MM.1S (cell line): ENCODE measurements around the gene DGKI.

Experiments
- DNase-seq: peaks from one replicate; pipeline ENCODE4 v3.0.0-alpha.2; 2015
- H2AFZ ChIP-seq: fragments of 300-600 bp; sonication (generic); 2 replicates; pipeline ENCODE4 v1.6.0; 2016; ENCODE audit warnings: antibody characterized with exemption, low read length
- H3F3A ChIP-seq: fragments of 300-600 bp; sonication (generic); 2 replicates; pipeline ENCODE4 v1.6.1; 2016; ENCODE audit warnings: mild to moderate bottlenecking, antibody characterized with exemption, low read length, moderate library complexity, mixed read lengths; ENCODE audit not compliant: insufficient read depth
- H3K27ac ChIP-seq: fragments of 300-600 bp; sonication (generic); 2 replicates; pipeline ENCODE4 v1.5.1; 2016; ENCODE audit warnings: mild to moderate bottlenecking, low read length
- H3K27me3 ChIP-seq: fragments of 300-600 bp; sonication (generic); replicated peaks from 2 replicates; pipeline ENCODE4 v1.6.0; 2016; ENCODE audit warnings: low read length; ENCODE audit not compliant: insufficient read depth
- H3K36me3 ChIP-seq: fragments of 300-600 bp; sonication (generic); replicated peaks from 2 replicates; pipeline ENCODE4 v1.6.1; 2016; ENCODE audit warnings: mild to moderate bottlenecking, low read length, mixed read lengths; ENCODE audit not compliant: insufficient read depth
- H3K4me1 ChIP-seq: fragments of 300-600 bp; sonication (generic); 2 replicates; pipeline ENCODE4 v1.6.1; 2016; ENCODE audit warnings: low read length, mixed read lengths
- H3K4me2 ChIP-seq: fragments of 300-600 bp; sonication (generic); 2 replicates; pipeline ENCODE4 v1.6.0; 2016; ENCODE audit warnings: low read depth, low read length
- H3K4me3 ChIP-seq: fragments of 300-600 bp; sonication (generic); 2 replicates; pipeline ENCODE4 v1.5.1; 2016; ENCODE audit warnings: low read length, mixed read lengths
- H3K79me2 ChIP-seq: fragments of 300-600 bp; sonication (generic); 2 replicates; pipeline ENCODE4 v1.6.1; 2016; ENCODE audit warnings: mixed run types, low read length, mixed read lengths
- H3K9ac ChIP-seq: fragments of 300-600 bp; sonication (generic); 2 replicates; pipeline ENCODE4 v1.6.1; 2016; ENCODE audit warnings: low read length, mixed read lengths
- H3K9me2 ChIP-seq: fragments of 300-600 bp; sonication (generic); replicated peaks from 2 replicates; pipeline ENCODE4 v1.6.1; 2016; ENCODE audit warnings: mild to moderate bottlenecking, low read length, mixed read lengths; ENCODE audit not compliant: insufficient read depth
- H3K9me3 ChIP-seq: fragments of 300-600 bp; sonication (generic); replicated peaks from 2 replicates; pipeline ENCODE4 v1.6.1; 2016; ENCODE audit warnings: mild to moderate bottlenecking, low read length, mixed read lengths; ENCODE audit not compliant: insufficient read depth
- H4K20me1 ChIP-seq: fragments of 300-600 bp; sonication (generic); 2 replicates; pipeline ENCODE4 v1.6.1; 2016; ENCODE audit warnings: mild to moderate bottlenecking, low read length, moderate library complexity, mixed read lengths; ENCODE audit not compliant: insufficient read depth
- EZH2 ChIP-seq: fragments of 300-600 bp; sonication (generic); optimal IDR thresholded peaks from 2 replicates; pipeline ENCODE3; 2017; ENCODE audit warnings: low read depth, mild to moderate bottlenecking, antibody characterized with exemption, low read length, mixed read lengths
- EZH2phosphoT487 ChIP-seq: fragments of 300-600 bp; sonication (generic); IDR thresholded peaks from 2 replicates; pipeline ENCODE4 v1.6.1; 2018; ENCODE audit warnings: antibody characterized with exemption, low read length
- TF ChIP-seq, protein P1 (sequence below): fragments of 300-600 bp; sonication (generic); IDR thresholded peaks from 2 replicates; pipeline ENCODE4 v1.5.1; 2016; ENCODE audit warnings: antibody characterized with exemption, low read length, mixed read lengths

The DGKI gene

GRCh38 chr7:137669706-137670105, 177.1 kb downstream of the DGKI start:
- Histone ChIP-seq H3F3A (no peaks in the 10 kb centered on the region), H3K27ac (no peak overlapping the region)

DNA sequence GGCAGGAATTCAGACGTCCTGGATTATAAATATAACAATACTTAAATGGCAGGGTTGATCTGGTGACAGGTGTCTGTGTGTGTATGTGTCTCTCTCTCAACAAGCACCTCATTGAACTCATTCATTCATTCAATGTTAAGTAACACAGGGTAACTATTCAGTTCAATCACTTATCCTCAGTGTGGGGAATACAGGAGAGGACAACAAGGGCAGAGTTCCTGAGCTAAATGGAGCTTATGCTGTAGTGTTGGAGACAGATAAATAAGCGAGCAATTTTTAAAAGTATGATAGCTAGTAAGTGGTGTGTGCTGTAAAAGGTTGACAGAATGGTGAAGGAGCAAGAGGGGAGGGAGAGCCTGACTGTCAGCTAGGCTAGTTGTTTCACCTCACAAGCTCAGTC, 178.4 kb downstream of the DGKI start:
- no peak for DNase-seq
- Histone ChIP-seq H3K9me3 (no peaks in the 10 kb centered on the region), H3K9me2 (no peaks in the 10 kb centered on the region), H2AFZ (no peak overlapping the region), H3F3A (no peaks in the 10 kb centered on the region), H3K27ac (no peak overlapping the region), H3K27me3 (no peaks in the 10 kb centered on the region), H4K20me1 (no peaks in the 10 kb centered on the region), H3K4me2 (no peak overlapping the region), H3K79me2 (no peaks in the 10 kb centered on the region), H3K36me3 (no peaks in the 10 kb centered on the region), H3K4me3 (no peak overlapping the region), H3K4me1 (no peaks in the 10 kb centered on the region), H3K9ac (no peak overlapping the region)
- no peak for TF ChIP-seq EZH2
- TF ChIP-seq EZH2phosphoT487 = no peak
- TF ChIP-seq, protein P1, sequence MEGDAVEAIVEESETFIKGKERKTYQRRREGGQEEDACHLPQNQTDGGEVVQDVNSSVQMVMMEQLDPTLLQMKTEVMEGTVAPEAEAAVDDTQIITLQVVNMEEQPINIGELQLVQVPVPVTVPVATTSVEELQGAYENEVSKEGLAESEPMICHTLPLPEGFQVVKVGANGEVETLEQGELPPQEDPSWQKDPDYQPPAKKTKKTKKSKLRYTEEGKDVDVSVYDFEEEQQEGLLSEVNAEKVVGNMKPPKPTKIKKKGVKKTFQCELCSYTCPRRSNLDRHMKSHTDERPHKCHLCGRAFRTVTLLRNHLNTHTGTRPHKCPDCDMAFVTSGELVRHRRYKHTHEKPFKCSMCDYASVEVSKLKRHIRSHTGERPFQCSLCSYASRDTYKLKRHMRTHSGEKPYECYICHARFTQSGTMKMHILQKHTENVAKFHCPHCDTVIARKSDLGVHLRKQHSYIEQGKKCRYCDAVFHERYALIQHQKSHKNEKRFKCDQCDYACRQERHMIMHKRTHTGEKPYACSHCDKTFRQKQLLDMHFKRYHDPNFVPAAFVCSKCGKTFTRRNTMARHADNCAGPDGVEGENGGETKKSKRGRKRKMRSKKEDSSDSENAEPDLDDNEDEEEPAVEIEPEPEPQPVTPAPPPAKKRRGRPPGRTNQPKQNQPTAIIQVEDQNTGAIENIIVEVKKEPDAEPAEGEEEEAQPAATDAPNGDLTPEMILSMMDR = no peak

More at GRCh38 chr7:137669706-137670105, 177.1 kb downstream of the DGKI start:
- Histone ChIP-seq H3K9me2 (no peaks in the 10 kb centered on the region), H3K4me2 (no peak overlapping the region), H4K20me1 (no peaks in the 10 kb centered on the region), H3K79me2 (no peaks in the 10 kb centered on the region), H3K4me1 (no peaks in the 10 kb centered on the region), H2AFZ (no peak overlapping the region), H3K4me3 (no peak overlapping the region), H3K9me3 (no peaks in the 10 kb centered on the region), H3K36me3 (no peaks in the 10 kb centered on the region), H3K9ac (no peak overlapping the region), H3K27me3 (no peaks in the 10 kb centered on the region)
- no peak for DNase-seq
- TF ChIP-seq EZH2 (no peak), EZH2phosphoT487 (no peak)
- TF ChIP-seq, protein P1 = no peak

- Histone ChIP-seq H3F3A (no peaks in the 10 kb centered on the region), H3K9ac (no peak overlapping the region), H3K27me3 (no peaks in the 10 kb centered on the region), H2AFZ (no peak overlapping the region), H4K20me1 (no peaks in the 10 kb centered on the region), H3K4me3 (no peak overlapping the region), H3K9me2 (no peaks in the 10 kb centered on the region), H3K27ac (no peak overlapping the region), H3K9me3 (no peaks in the 10 kb centered on the region), H3K79me2 (no peaks in the 10 kb centered on the region), H3K4me2 (no peak overlapping the region), H3K4me1 (no peaks in the 10 kb centered on the region), H3K36me3 (no peaks in the 10 kb centered on the region)
- DNase-seq = no peak
- no peak for TF ChIP-seq EZH2phosphoT487
- no peak for TF ChIP-seq EZH2
- TF ChIP-seq, protein P1 = no peak
Measured at GRCh38 chr7:137667633-137668387, 179.0 kb downstream of the DGKI start.
